Measurements from ENCODE around the gene TRMT2B. TPM values are rescaled to one million over a fixed set of nuclear protein-coding genes. Genes with fewer than 3 reads are reported as not detected.

The TRMT2B gene
- total RNA-seq (2022; extraction: Qiagen RNA extraction; ENCODE audit: low read depth) = 13.4 to 16.5 TPM (median 13.9 TPM) in 5 replicates

DNA sequence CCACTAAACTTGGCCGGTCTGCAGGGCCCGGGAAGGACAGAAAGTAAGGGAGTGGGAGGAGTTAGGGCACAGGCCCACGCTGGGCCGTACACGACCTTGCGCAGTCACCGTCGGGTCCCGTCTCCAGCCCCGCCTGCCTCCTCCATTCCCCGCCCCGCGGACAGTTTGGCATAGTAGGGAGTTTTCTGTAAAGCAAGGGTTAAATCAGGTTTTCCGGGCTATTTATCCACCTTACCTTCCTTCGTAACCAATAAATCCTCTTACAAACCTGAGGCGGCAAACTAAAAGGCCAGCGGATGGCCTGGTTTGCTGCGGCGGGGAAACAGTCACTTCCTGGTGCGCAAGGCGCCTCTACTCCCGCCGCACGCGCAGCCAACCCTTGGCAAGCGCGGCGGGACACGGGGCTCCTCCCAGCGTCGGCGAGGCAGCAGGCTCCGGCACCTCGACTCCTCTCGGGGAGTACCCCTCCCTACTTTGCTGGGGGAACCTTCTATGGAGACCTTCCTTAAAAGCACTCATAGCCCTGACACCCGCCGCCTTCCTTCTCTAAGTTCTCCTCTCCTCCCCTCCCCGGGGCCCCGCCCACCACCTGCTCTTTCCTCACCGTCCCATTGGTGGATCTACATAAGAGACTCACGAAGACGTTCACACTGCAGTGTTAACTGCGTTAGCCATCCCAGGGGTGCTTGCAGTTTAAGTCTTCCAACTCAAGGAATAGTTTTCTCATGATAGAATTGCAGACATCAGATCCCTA lies at the start of gene TRMT2B:
Gene TRMT2B, minus strand, starts transcription at position 563 of the 754 bp plus-strand sequence. CDS start 9,822 bp downstream, outside the sequence.

DNA sequence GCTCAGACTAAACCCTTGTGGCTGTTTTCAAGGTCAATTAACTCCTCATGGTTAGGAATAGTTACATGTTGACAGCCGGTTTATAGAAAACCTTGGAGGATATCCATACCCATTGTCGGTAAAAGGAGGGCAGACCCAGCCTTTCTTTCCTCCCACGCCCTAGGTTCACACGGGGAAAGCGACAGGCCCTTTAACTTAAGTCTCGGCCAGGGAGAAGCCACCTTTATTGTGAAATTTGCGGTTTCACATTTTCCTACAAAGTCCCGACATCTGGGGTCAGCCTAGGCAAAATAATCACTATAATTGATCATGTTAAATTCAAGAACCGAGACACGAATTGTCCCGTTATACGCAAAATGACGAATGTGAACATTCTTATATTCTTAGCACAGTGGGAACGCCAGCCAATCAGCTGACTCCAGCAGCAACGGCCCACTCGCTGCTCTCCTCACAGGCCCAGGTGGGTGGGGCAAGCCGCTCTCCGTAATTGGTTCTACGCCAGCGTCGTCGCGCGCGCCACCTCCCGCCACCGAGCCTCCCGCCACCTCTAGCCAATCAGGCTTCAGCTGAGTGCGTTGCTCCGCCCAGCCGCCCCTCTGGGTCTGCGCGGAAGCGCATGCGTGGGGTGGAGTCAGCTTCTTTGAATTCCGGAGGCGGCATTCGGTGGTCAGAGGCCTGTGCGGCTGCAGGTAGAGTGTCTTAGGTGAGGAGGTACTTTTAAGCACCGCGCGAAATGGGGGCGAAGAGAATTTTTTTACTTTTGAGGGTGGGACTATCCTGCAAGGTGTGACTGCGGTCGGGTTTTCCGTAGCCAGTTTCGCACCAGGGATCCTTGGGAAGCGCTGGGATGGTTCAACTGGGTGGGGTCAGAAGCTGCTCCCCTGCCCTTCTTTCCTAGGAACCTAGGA lies 45.9 kb upstream of the TRMT2B start, which contains the start of gene CENPI:
Gene CENPI, plus strand, starts transcription at position 659 of the 908 bp plus-strand sequence. CDS start 2,867 bp downstream, outside the sequence.

GRCh38 chrX:101078716-101079598 lies 27.0 kb upstream of the TRMT2B start, which contains the start of gene TMEM35A:
Gene TMEM35A (plus strand): TSS chrX:101078879. CDS start chrX:101079003, 124 bp downstream.

DNA sequence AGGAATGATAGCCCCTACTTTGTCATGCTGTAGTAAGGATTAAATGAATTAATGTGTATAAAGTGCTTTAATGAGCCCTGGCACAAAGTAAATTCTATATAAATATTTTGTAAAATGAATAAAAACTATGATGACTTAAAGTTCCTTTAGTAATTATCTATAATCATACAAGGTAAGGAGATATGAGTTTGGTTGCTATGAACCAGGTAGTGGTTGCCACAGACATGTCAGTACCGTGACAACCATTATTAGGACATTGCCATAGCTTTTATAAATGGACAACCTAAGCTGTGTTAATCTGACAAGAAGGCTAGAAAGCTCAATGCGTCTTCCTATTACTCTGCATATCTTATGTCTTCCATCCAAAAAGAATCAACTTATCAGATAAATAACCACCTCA lies 82.5 kb downstream of the TRMT2B start, which contains the start of gene ARL13A:
Gene ARL13A, plus strand, starts transcription at position 301 of the 400 bp plus-strand sequence. CDS start 3,982 bp downstream, outside the sequence.

Other genes starting within 250 kb of the TRMT2B start
- gene CSTF2, start 231.7 kb downstream of the TRMT2B start, total RNA-seq (2022; extraction: Qiagen RNA extraction; ENCODE audit: low read depth) = 30.1 to 36.2 TPM (median 33.1 TPM) in 5 replicates
- gene NOX1, start 177.8 kb downstream of the TRMT2B start, total RNA-seq (2022; extraction: Qiagen RNA extraction; ENCODE audit: low read depth) = 0.07 to 0.17 TPM in 2 of 5 replicates, not detected in the others
- 0.66 to 0.79 TPM (median 0.70 TPM) in 5 replicates for gene XKRX, start 123.2 kb downstream of the TRMT2B start, total RNA-seq (2022; extraction: Qiagen RNA extraction; ENCODE audit: low read depth)
- 0.22 to 0.44 TPM (median 0.31 TPM) in 3 of 5 replicates, not detected in the others for gene ARL13A, start 82.4 kb downstream of the TRMT2B start, total RNA-seq (2022; extraction: Qiagen RNA extraction; ENCODE audit: low read depth)
- gene TMEM35A, start 26.8 kb upstream of the TRMT2B start, total RNA-seq (2022; extraction: Qiagen RNA extraction; ENCODE audit: low read depth) = not detected in 5 replicates
- gene CENPI, start 46.1 kb upstream of the TRMT2B start, total RNA-seq (2022; extraction: Qiagen RNA extraction; ENCODE audit: low read depth) = 9.7 to 15.4 TPM (median 12.8 TPM) in 5 replicates
- gene DRP2, start 167.7 kb upstream of the TRMT2B start, total RNA-seq (2022; extraction: Qiagen RNA extraction; ENCODE audit: low read depth) = 0.06 to 0.19 TPM (median 0.16 TPM) in 5 replicates
- 0.05 to 0.16 TPM (median 0.08 TPM) in 4 of 5 replicates, not detected in the other for gene TAF7L, start 239.2 kb upstream of the TRMT2B start, total RNA-seq (2022; extraction: Qiagen RNA extraction; ENCODE audit: low read depth)